Measurements from ENCODE around the gene FAM78B. TPM values are rescaled to one million over a fixed set of nuclear protein-coding genes. Genes with fewer than 3 reads are reported as not detected.

FAM78B gene
- total RNA-seq, 1 experiment from 2014 or later = not detected

GRCh38 chr1:166069390-166069789 lies 97.4 kb downstream of the FAM78B start:
- no peak for DNase-seq (ENCODE audit: low read depth)

GRCh38 chr1:166066107-166066506 lies 100.7 kb downstream of the FAM78B start:
- no peak for DNase-seq (ENCODE audit: low read depth)

DNA sequence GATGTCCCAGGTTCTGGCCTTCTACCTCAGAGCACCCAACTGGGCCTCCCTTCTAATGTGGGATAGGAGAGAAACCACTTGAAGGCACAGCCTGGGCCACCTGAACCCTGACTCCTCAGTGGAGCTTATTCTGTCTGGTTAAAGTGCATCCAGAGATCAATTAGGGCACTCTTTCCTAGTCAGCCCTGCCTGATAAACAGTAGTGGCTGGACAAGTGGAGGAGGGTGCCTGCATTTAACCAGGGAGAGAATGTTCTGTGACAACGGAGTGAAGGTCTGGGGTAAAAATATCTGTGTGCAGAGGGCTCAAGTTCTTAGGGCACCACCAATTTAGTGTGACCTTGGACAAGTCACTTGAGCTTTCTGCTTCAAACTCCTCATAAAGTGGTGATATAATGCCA lies 101.8 kb downstream of the FAM78B start:
- no peak for DNase-seq (ENCODE audit: low read depth)

- no peak for DNase-seq (ENCODE audit: low read depth)
These were observed 102.4 kb downstream of the FAM78B start for GRCh38 chr1:166064313-166064926.

GRCh38 chr1:166063701-166064100 lies 103.1 kb downstream of the FAM78B start:
- no peak for DNase-seq (ENCODE audit: low read depth)

- DNase-seq (ENCODE audit: low read depth) = no peak
These were observed 104.3 kb downstream of the FAM78B start for GRCh38 chr1:166062421-166063070.

DNA sequence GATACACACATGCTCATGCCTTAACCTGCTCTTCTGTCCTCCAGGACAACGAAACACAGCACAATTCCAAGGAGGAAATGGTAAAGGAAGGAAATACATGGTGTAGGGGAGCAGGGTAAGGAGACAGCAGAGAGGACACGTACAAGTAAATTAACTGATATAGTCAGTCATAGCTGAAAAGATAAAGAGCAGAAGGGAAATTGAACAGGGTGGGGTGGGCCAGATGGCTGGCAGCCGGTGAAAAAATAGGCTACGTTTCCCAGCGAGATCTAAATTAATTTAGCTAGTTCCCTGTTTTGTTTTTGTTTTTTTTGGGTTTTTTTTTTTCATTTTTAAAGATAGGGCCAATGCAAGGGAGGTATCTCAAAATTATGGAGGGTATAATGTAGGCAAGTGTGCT lies 109.2 kb downstream of the FAM78B start:
- DNase-seq (ENCODE audit: low read depth) = no peak

DNA sequence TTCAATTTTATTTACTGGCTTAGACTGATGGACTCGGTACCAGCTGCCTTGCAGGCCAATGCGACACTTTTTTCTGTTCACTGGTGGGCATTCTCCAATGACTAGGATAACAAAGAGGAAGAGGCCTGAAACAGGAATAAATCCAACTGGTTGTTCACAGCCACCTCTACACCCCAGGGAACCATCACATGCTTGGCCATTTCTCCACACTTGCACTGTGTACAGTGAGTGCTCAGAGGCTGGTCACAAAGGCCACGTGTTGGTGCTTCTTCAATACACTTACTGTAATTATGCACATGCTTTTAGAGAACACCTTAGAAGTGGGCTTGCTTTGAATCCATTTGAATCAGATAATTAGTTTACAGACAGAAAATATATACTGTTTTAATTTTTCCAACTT lies 113.4 kb downstream of the FAM78B start:
- no peak for DNase-seq (ENCODE audit: low read depth)

- DNase-seq (ENCODE audit: low read depth) = no peak
These were observed 126.4 kb downstream of the FAM78B start for GRCh38 chr1:166040202-166040997.

DNA sequence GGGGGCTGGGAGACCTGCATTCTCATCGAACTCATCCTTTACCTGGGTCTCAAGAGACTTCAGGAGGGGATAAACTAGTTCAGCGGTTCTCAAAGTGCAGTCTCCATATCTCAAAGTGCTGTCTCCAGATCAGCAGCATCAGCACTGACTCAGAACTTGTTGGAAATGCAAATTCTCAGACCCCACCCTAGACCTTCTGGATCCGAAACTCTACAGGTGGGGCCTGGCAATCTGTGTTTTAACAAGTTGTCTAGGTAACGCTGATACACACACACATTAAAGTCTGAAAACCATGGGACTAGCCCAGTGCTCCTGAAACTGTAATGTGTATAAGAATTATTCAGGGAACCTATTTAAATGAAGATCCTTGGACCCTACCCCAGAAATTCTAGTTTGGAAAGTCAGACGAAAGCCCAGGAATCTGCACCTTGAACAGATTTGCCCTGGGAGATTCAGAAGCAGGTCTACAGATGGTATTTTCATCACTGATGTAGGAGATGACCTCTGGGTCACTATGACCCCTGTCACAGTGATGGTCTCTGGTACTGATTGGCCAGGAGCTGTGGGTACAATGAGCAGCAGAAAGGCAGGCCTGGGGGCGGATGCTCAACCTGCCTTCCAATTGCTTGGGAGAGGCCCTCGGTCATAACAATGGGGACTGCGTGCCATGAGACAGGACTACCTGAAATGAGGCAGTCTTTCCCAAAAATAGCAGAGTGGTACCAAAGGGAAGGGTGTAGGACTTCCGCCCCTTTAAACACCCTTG lies 127.2 kb downstream of the FAM78B start:
- DNase-seq (ENCODE audit: low read depth) = no peak

DNA sequence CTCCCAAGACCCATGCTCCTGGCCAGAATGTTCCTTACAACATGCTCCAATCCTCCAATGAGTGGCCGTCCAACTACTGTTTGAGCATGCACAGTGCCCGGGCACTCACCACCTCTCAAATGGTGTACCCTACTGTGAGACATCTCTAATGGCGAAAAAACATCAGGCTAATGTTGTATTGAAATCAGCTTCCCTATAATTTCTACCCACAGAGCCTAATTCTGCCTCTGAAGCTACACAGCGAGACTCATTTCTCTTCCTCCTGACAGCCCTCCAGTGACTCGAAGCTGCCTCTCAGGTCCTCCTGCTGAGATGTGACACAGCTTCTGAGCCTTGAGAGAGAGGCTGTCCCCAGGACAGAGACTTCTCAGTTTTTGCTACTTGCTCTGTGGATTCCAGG lies 130.7 kb downstream of the FAM78B start:
- no peak for DNase-seq (ENCODE audit: low read depth)

DNA sequence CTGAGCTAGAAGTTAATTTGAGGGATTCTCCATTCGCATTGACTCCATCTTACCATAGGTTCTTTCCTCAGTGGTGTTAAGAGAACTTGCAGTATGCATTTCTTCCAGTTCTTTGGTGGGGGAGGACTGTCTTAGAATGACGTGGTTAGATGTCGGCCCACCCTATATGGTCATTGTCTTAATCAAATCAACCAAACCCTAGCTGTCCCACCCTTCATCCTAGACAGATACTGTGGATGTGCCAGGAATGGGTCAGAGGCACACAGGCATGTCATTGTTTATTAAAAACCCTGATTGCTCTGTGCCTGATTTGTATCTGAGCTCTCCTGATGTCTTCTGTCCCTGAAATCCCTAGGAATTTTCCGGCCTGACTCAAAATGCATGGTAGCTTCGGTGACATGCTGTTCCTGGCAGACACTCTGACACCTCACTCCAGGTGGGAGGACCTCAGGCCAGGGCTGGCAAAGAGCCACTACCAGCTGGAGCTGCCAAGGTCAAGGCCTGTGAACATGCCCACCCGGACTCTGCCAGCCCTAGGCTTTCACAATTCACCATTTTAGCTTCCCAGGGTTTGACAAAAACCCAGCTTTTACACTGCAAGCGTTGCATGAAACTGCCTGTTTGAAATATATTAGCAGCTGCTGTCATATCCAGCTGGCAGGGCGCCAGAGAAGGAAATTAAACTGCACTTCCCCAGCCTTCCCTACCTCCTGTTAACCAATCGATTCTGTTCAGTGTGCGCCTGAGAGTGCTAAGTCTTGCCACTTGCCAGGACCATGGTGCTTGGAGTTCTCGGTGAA lies 134.0 kb downstream of the FAM78B start:
- DNase-seq (ENCODE audit: low read depth) = no peak

GRCh38 chr1:166031932-166032571 lies 134.7 kb downstream of the FAM78B start:
- DNase-seq (ENCODE audit: low read depth) = no peak

GRCh38 chr1:166029196-166029945 lies 137.4 kb downstream of the FAM78B start:
- no peak for DNase-seq (ENCODE audit: low read depth)

GRCh38 chr1:166026555-166026954 lies 140.2 kb downstream of the FAM78B start:
- DNase-seq (ENCODE audit: low read depth) = no peak

GRCh38 chr1:166026143-166026542 lies 140.7 kb downstream of the FAM78B start:
- no peak for DNase-seq (ENCODE audit: low read depth)

- DNase-seq (ENCODE audit: low read depth) = no peak
These were observed 146.6 kb downstream of the FAM78B start for GRCh38 chr1:166020210-166020609.
